HL-60/S4 (cell line): ENCODE results near the gene NFS1.
"Not testable (repeated sequence)": the region's sequence is repeated elsewhere in the genome, so short reads cannot be mapped to it uniquely, and the experiment has no call there.

Experiments used
- in situ Hi-C: fragments of 300-500 bp; cut with MboI; formaldehyde crosslinking; loops from 2 replicates; pipeline ENCODE4 v1.14.3; 2022; ENCODE audit warnings: low sequenced_read_pairs

NFS1 gene

GRCh38 chr20:35710039-35710438 lies 10.9 kb upstream of the NFS1 start:
- in situ Hi-C loops: no loop called here

- in situ Hi-C loops: no loop called here
Observed at GRCh38 chr20:35709259-35709658, 10.1 kb upstream of the NFS1 start.

GRCh38 chr20:35708502-35708901 lies 9.3 kb upstream of the NFS1 start:
- in situ Hi-C loops: no loop called here

- in situ Hi-C loops: not testable (repeated sequence)
Observed at GRCh38 chr20:35706591-35707529, 7.7 kb upstream of the NFS1 start.

- in situ Hi-C loops: not testable (repeated sequence)
Observed at GRCh38 chr20:35705894-35706293, 6.7 kb upstream of the NFS1 start.

- in situ Hi-C loops: no loop called here
Observed at GRCh38 chr20:35704514-35705261, 5.5 kb upstream of the NFS1 start.

GRCh38 chr20:35702824-35703695 lies 3.9 kb upstream of the NFS1 start:
- in situ Hi-C loops: no loop called here

GRCh38 chr20:35702051-35702823 lies 3.1 kb upstream of the NFS1 start:
- in situ Hi-C loops: no loop called here

- in situ Hi-C loops: no loop called here
Observed at GRCh38 chr20:35700625-35701148, 1.5 kb upstream of the NFS1 start.

- in situ Hi-C loops: no loop called here
Observed at GRCh38 chr20:35699957-35700624, 939 bp upstream of the NFS1 start.

- in situ Hi-C loops: no loop called here
Observed at GRCh38 chr20:35698298-35699126, 640 bp downstream of the NFS1 start.

- in situ Hi-C loops: no loop called here
Observed at GRCh38 chr20:35697696-35698297, 1.4 kb downstream of the NFS1 start.

- in situ Hi-C loops: no loop called here
Observed at GRCh38 chr20:35695978-35696377, 3.2 kb downstream of the NFS1 start.

- in situ Hi-C loops: no loop called here
Observed at GRCh38 chr20:35695245-35695749, 3.9 kb downstream of the NFS1 start.

- in situ Hi-C loops: no loop called here
Observed at GRCh38 chr20:35690265-35690664, 8.9 kb downstream of the NFS1 start.

- in situ Hi-C loops: not testable (repeated sequence)
Observed at GRCh38 chr20:35686872-35687271, 12.3 kb downstream of the NFS1 start.

- in situ Hi-C loops: not testable (repeated sequence)
Observed at GRCh38 chr20:35685368-35685767, 13.8 kb downstream of the NFS1 start.

- in situ Hi-C loops: no loop called here
Observed at GRCh38 chr20:35681960-35682359, 17.2 kb downstream of the NFS1 start.
